H9 (cell line): ENCODE results near the gene ZCCHC17. TPM values are rescaled to one million over a fixed set of nuclear protein-coding genes. Genes with fewer than 3 reads are reported as not detected.

Source experiments
- DNase-seq: peaks from one replicate; pipeline ENCODE4 v3.0.0-alpha.2; 2017
- H2AFZ ChIP-seq: one replicate; pipeline ENCODE4 v1.6.1; 2013; ENCODE audit warnings: mild to moderate bottlenecking, low read length, control low read depth, moderate library complexity
- H2AK5ac ChIP-seq: 2 replicates; pipeline ENCODE4 v1.6.1; 2013; ENCODE audit warnings: low read length, control low read depth, mixed read lengths; ENCODE audit not compliant: insufficient read length
- H2BK120ac ChIP-seq: one replicate; pipeline ENCODE4 v1.6.1; 2013; ENCODE audit warnings: low read depth, mild to moderate bottlenecking, low read length, control low read depth, inconsistent platforms; ENCODE audit not compliant: poor library complexity, severe bottlenecking
- H2BK12ac ChIP-seq: 2 replicates; pipeline ENCODE4 v1.6.1; 2013; ENCODE audit warnings: low read length, control low read depth, mixed read lengths, low read depth; ENCODE audit not compliant: insufficient read length
- H2BK15ac ChIP-seq: 2 replicates; pipeline ENCODE4 v1.6.1; 2013; ENCODE audit warnings: low read depth, low read length, control low read depth
- H2BK20ac ChIP-seq: one replicate; pipeline ENCODE4 v1.6.1; 2013; ENCODE audit warnings: low read depth, mild to moderate bottlenecking, low read length, control low read depth, inconsistent platforms; ENCODE audit not compliant: poor library complexity, severe bottlenecking
- H2BK5ac ChIP-seq: 2 replicates; pipeline ENCODE4 v1.6.1; 2013; ENCODE audit warnings: low read length, control low read depth, mixed read lengths; ENCODE audit not compliant: insufficient read length
- H3K14ac ChIP-seq: 2 replicates; pipeline ENCODE4 v1.6.1; 2013; ENCODE audit warnings: low read length, control low read depth; ENCODE audit not compliant: insufficient read depth
- H3K18ac ChIP-seq: 2 replicates; pipeline ENCODE4 v1.6.1; 2013; ENCODE audit warnings: low read depth, mild to moderate bottlenecking, mixed read lengths, low read length, control low read depth; ENCODE audit not compliant: insufficient read length
- H3K23ac ChIP-seq: 2 replicates; pipeline ENCODE4 v1.6.1; 2013; ENCODE audit warnings: low read length, control low read depth, mixed read lengths, low read depth; ENCODE audit not compliant: insufficient read length
- H3K23me2 ChIP-seq: 2 replicates; pipeline ENCODE4 v1.6.1; 2013; ENCODE audit warnings: low read depth, mild to moderate bottlenecking, mixed read lengths, low read length, control low read depth; ENCODE audit not compliant: insufficient read length, poor library complexity, severe bottlenecking
- H3K27ac ChIP-seq: 2 replicates; pipeline ENCODE4 v1.5.1; 2013; ENCODE audit warnings: low read length, control low read depth, mixed read lengths, low read depth; ENCODE audit not compliant: insufficient read length
- H3K27me3 ChIP-seq: 2 replicates; pipeline ENCODE4 v1.6.1; 2013; ENCODE audit warnings: low read length, control low read depth, inconsistent platforms; ENCODE audit not compliant: insufficient read depth
- H3K4ac ChIP-seq: 2 replicates; pipeline ENCODE4 v1.6.1; 2013; ENCODE audit warnings: low read depth, mild to moderate bottlenecking, control low read depth, inconsistent platforms, low read length, moderate library complexity
- H3K4me1 ChIP-seq: 2 replicates; pipeline ENCODE4 v1.6.1; 2013; ENCODE audit warnings: low read length, control low read depth, inconsistent platforms; ENCODE audit not compliant: insufficient read depth
- H3K4me2 ChIP-seq: 2 replicates; pipeline ENCODE4 v1.6.1; 2013; ENCODE audit warnings: low read length, control low read depth, mixed read lengths; ENCODE audit not compliant: insufficient read length, insufficient read depth
- H3K56ac ChIP-seq: 2 replicates; pipeline ENCODE4 v1.6.1; 2013; ENCODE audit warnings: low read depth, mild to moderate bottlenecking, mixed read lengths, low read length, control low read depth; ENCODE audit not compliant: insufficient read length
- H3K79me1 ChIP-seq: 2 replicates; pipeline ENCODE4 v1.6.1; 2013; ENCODE audit warnings: low read depth, mild to moderate bottlenecking, moderate library complexity, low read length, control low read depth, inconsistent platforms; ENCODE audit not compliant: insufficient read depth, poor library complexity, severe bottlenecking
- H3K79me2 ChIP-seq: 2 replicates; pipeline ENCODE4 v1.6.1; 2013; ENCODE audit warnings: low read length, control low read depth, inconsistent platforms; ENCODE audit not compliant: insufficient read depth
- H3K9ac ChIP-seq: 2 replicates; pipeline ENCODE4 v1.6.1; 2013; ENCODE audit warnings: low read length, control low read depth, mixed read lengths; ENCODE audit not compliant: insufficient read length; ENCODE audit errors: extremely low read depth
- H3K9me3 ChIP-seq: one replicate; pipeline ENCODE4 v1.6.1; 2013; ENCODE audit warnings: low read depth, low read length, inconsistent platforms; ENCODE audit not compliant: control insufficient read depth
- H3T11ph ChIP-seq: one replicate; pipeline ENCODE4 v1.6.1; 2013; ENCODE audit warnings: mild to moderate bottlenecking, low read length, control low read depth, inconsistent platforms
- H4K20me1 ChIP-seq: one replicate; pipeline ENCODE4 v1.6.1; 2013; ENCODE audit not compliant: control insufficient read depth, insufficient read length, insufficient read depth
- H4K5ac ChIP-seq: 2 replicates; pipeline ENCODE4 v1.6.1; 2013; ENCODE audit warnings: low read depth, mild to moderate bottlenecking, mixed read lengths, low read length, control low read depth; ENCODE audit not compliant: insufficient read length
- H4K8ac ChIP-seq: replicated peaks from 2 replicates; pipeline ENCODE4 v1.6.1; 2013; ENCODE audit warnings: low read length, control low read depth, mixed read lengths, low read depth; ENCODE audit not compliant: insufficient read length
- H4K91ac ChIP-seq: 2 replicates; pipeline ENCODE4 v1.6.1; 2013; ENCODE audit warnings: low read depth, mild to moderate bottlenecking, moderate library complexity, mixed read lengths, low read length, control low read depth; ENCODE audit not compliant: insufficient read length
- H3K27ac Mint-ChIP-seq, 3 experiments: 2 replicates in 2 of 3; 3 replicates in 1 of 3; pipeline ENCODE4 v1.8.0; 2020 to 2021; ENCODE audit warnings: mixed read lengths in 3 of 3, mild to moderate bottlenecking in 1 of 3, moderate library complexity in 1 of 3
- H3K27me3 Mint-ChIP-seq: 2 replicates; pipeline ENCODE4 v1.8.0; 2021; ENCODE audit warnings: low read depth, mild to moderate bottlenecking, moderate library complexity, mixed read lengths
- H3K36me3 Mint-ChIP-seq, 3 experiments: 2 replicates in 2 of 3; 3 replicates in 1 of 3; pipeline ENCODE4 v1.8.0; 2020 to 2021; ENCODE audit warnings: low read depth in 3 of 3, mixed read lengths in 3 of 3; ENCODE audit not compliant: insufficient read depth in 1 of 3
- H3K4me1 Mint-ChIP-seq, 2 experiments: 2 replicates each; pipeline ENCODE4 v1.8.0; 2020; ENCODE audit warnings: mixed read lengths in 2 of 2
- H3K4me3 Mint-ChIP-seq, 2 experiments: 2 replicates in 1 of 2; 3 replicates in 1 of 2; pipeline ENCODE4 v1.8.0; 2020 to 2021; ENCODE audit warnings: mild to moderate bottlenecking in 2 of 2, mixed read lengths in 2 of 2, moderate library complexity in 1 of 2
- H3K9me3 Mint-ChIP-seq, 2 experiments: 2 replicates in 1 of 2; 3 replicates in 1 of 2; pipeline ENCODE4 v1.8.0; 2020; ENCODE audit warnings: mild to moderate bottlenecking in 2 of 2, mixed read lengths in 2 of 2, moderate library complexity in 1 of 2
- CTCF ChIP-seq: fragments of 200-600 bp; sonication (generic); conservative IDR thresholded peaks from 3 replicates; pipeline ENCODE4 v1.8.0; 2021; ENCODE audit warnings: antibody characterized with exemption, mild to moderate bottlenecking
- WGBS: extraction: QIAGEN DNeasy Blood & Tissue Kit; methylation state at CpG from one replicate; pipeline ENCODE4 v1.1.7; 2013; ENCODE audit warnings: missing lambda C conversion rate, low lambda C conversion rate, mixed read lengths; ENCODE audit not compliant: insufficient read length; ENCODE audit errors: extremely low coverage; 5-methylcytosine and 5-hydroxymethylcytosine counted together
- total RNA-seq: library from RNA; stranded (reverse); gene quantifications from 2 replicates; pipeline ENCODE4 v1.2.1, GENCODE V29; 2021

The ZCCHC17 gene
- total RNA-seq, 1 experiment from 2014 or later = 50.4 TPM

GRCh38 chr1:31364561-31365250 lies 67.9 kb downstream of the ZCCHC17 start:
- no peaks in the 10 kb centered on the region for H3K23me2 ChIP-seq
- no peak overlapping the region for H4K91ac ChIP-seq
- H3T11ph ChIP-seq = no peak overlapping the region
- H3K4me1 ChIP-seq = peaks cover 3% of the 10 kb centered on the region; the same call in 1 of the 2 replicates
- H3K4me2 ChIP-seq = no peak overlapping the region
- no CpG with 5 or more reads among the region's 3 CpGs for WGBS
- no peaks in the 10 kb centered on the region for H3K9me3 ChIP-seq
- H3K9ac ChIP-seq = no peak overlapping the region
- H4K5ac ChIP-seq = no peak overlapping the region
- H3K23ac ChIP-seq = no peak overlapping the region
- H3K79me2 ChIP-seq = no peaks in the 10 kb centered on the region
- no peak overlapping the region for H3K4ac ChIP-seq
- Mint-ChIP-seq H3K27me3 (no peaks in the 10 kb centered on the region), H3K4me3 (no peak overlapping the region), H3K9me3 (no peaks in the 10 kb centered on the region), H3K4me1 (peaks cover 20 to 33% of the 10 kb centered on the region in 2 experiments), H3K27ac (no peak overlapping the region; a peak in 1 of 7 replicates), H3K36me3 (peaks cover 19 to 51% (median 28%) of the 10 kb centered on the region in 3 experiments; a peak in 6 of 7 replicates)
- H2BK120ac ChIP-seq = no peak overlapping the region
- no peak overlapping the region for H3K18ac ChIP-seq
- no peak overlapping the region for H3K27ac ChIP-seq
- no peak overlapping the region for H2AFZ ChIP-seq
- H2AK5ac ChIP-seq = no peak overlapping the region
- H3K14ac ChIP-seq = no peak overlapping the region
- H2BK5ac ChIP-seq = no peak overlapping the region
- no peak overlapping the region for H4K8ac ChIP-seq
- H2BK15ac ChIP-seq = no peak overlapping the region
- H2BK20ac ChIP-seq = no peak overlapping the region
- no peaks in the 10 kb centered on the region for H4K20me1 ChIP-seq
- no peak overlapping the region for H3K56ac ChIP-seq
- no peak for DNase-seq
- H3K27me3 ChIP-seq = no peaks in the 10 kb centered on the region
- no peaks in the 10 kb centered on the region for H3K79me1 ChIP-seq
- H2BK12ac ChIP-seq = no peak overlapping the region
- no peak for TF ChIP-seq CTCF
